CD14-positive monocyte (primary cell): Measurements from ENCODE around the gene GRK5. TPM values are rescaled to one million over a fixed set of nuclear protein-coding genes. Genes with fewer than 3 reads are reported as not detected.

ENCODE experiments used
- DNase-seq, 3 donors: peaks; one replicate each; pipeline ENCODE4 v3.0.0-alpha.2; 2011 to 2022
- H2AFZ ChIP-seq: 2 replicates; pipeline ENCODE4 v1.6.0; 2012; ENCODE audit warnings: mild to moderate bottlenecking, low read depth, low read length, inconsistent platforms; ENCODE audit not compliant: insufficient read depth, poor library complexity, severe bottlenecking
- H3K27ac ChIP-seq, 2 donors: 1 replicate in 1 of 2; 2 replicates in 1 of 2; pipeline ENCODE4 v1.5.1; 2012 to 2013; ENCODE audit warnings: low read length in 2 of 2, control low read depth in 1 of 2, inconsistent platforms in 1 of 2, low read depth in 1 of 2, mild to moderate bottlenecking in 1 of 2
- H3K27me3 ChIP-seq, 2 donors: one replicate each; pipeline versions ENCODE4 v1.6.0 to v1.6.1; 2011 to 2013; ENCODE audit warnings: low read length in 2 of 2; ENCODE audit not compliant: control insufficient read depth in 2 of 2, insufficient read depth in 2 of 2
- H3K36me3 ChIP-seq, 2 donors: replicated peaks in 1 of 2; 1 replicate in 1 of 2; 2 replicates in 1 of 2; pipeline versions ENCODE4 v1.5.1 to v1.6.1; 2012 to 2013; ENCODE audit warnings: low read length in 2 of 2, control low read depth in 1 of 2, inconsistent platforms in 1 of 2, mild to moderate bottlenecking in 1 of 2; ENCODE audit not compliant: insufficient read depth in 2 of 2, control insufficient read depth in 1 of 2
- H3K4me1 ChIP-seq, 2 donors: 1 replicate in 1 of 2; 2 replicates in 1 of 2; pipeline versions ENCODE4 v1.5.1 to v1.6.1; 2012 to 2013; ENCODE audit warnings: low read length in 2 of 2, control low read depth in 1 of 2, inconsistent platforms in 1 of 2, mild to moderate bottlenecking in 1 of 2, moderate library complexity in 1 of 2; ENCODE audit not compliant: insufficient read depth in 2 of 2, control insufficient read depth in 1 of 2
- H3K4me2 ChIP-seq: replicated peaks from 2 replicates; pipeline ENCODE3; 2012; ENCODE audit warnings: low read length, moderate library complexity, mild to moderate bottlenecking; ENCODE audit not compliant: poor library complexity, severe bottlenecking; ENCODE audit errors: extremely low read depth
- H3K4me3 ChIP-seq, 3 experiments: fragments of 200-600 bp in 1 of 3; sonication (generic) in 1 of 3; replicated peaks in 1 of 3; 1 replicate in 2 of 3; 2 replicates in 1 of 3; pipeline ENCODE4 v1.5.1; 2011 to 2013; ENCODE audit warnings: low read length in 3 of 3, mild to moderate bottlenecking in 3 of 3, control low read depth in 2 of 3, low read depth in 2 of 3, inconsistent platforms in 1 of 3, moderate library complexity in 1 of 3
- H3K79me2 ChIP-seq: 2 replicates; pipeline ENCODE4 v1.6.0; 2012; ENCODE audit warnings: mild to moderate bottlenecking, control low read depth, inconsistent platforms, low read length, moderate library complexity; ENCODE audit not compliant: insufficient read depth
- H3K9ac ChIP-seq: 2 replicates; pipeline ENCODE4 v1.6.0; 2017; ENCODE audit warnings: low read length, mild to moderate bottlenecking; ENCODE audit not compliant: insufficient read depth, poor library complexity, severe bottlenecking
- H3K9me3 ChIP-seq, 2 donors: replicated peaks in 1 of 2; 1 replicate in 1 of 2; 2 replicates in 1 of 2; pipeline versions ENCODE4 v1.5.1 to v1.6.1; 2012 to 2013; ENCODE audit warnings: low read length in 2 of 2, control low read depth in 1 of 2; ENCODE audit not compliant: control insufficient read depth in 1 of 2, insufficient read depth in 1 of 2
- H4K20me1 ChIP-seq: 2 replicates; pipeline ENCODE4 v1.6.0; 2012; ENCODE audit warnings: mild to moderate bottlenecking, low read length, control low read depth, moderate library complexity; ENCODE audit not compliant: insufficient read depth
- H3K27ac Mint-ChIP-seq, 7 donors: one replicate each; pipeline ENCODE4 v1.8.0; 2020; ENCODE audit warnings: mild to moderate bottlenecking in 7 of 7, mixed read lengths in 7 of 7, moderate library complexity in 6 of 7, inconsistent platforms in 2 of 7
- H3K27me3 Mint-ChIP-seq, 3 donors: one replicate each; pipeline ENCODE4 v1.8.0; 2021 to 2022; ENCODE audit warnings: low read depth in 3 of 3, mild to moderate bottlenecking in 3 of 3, mixed read lengths in 3 of 3, moderate library complexity in 3 of 3, inconsistent platforms in 1 of 3
- H3K36me3 Mint-ChIP-seq, 2 donors: one replicate each; pipeline ENCODE4 v1.8.0; 2020; ENCODE audit warnings: mixed read lengths in 2 of 2, inconsistent platforms in 1 of 2, mild to moderate bottlenecking in 1 of 2
- H3K4me1 Mint-ChIP-seq: one replicate; pipeline ENCODE4 v1.8.0; 2020; ENCODE audit warnings: mild to moderate bottlenecking, mixed read lengths
- H3K4me3 Mint-ChIP-seq, 2 donors: one replicate each; pipeline ENCODE4 v1.8.0; 2020; ENCODE audit warnings: mild to moderate bottlenecking in 2 of 2, mixed read lengths in 2 of 2, moderate library complexity in 1 of 2
- H3K9me3 Mint-ChIP-seq, 7 donors: one replicate each; pipeline ENCODE4 v1.8.0; 2020 to 2022; ENCODE audit warnings: mixed read lengths in 7 of 7, mild to moderate bottlenecking in 6 of 7, moderate library complexity in 6 of 7, inconsistent platforms in 2 of 7
- CTCF ChIP-seq: fragments of 200-600 bp; IDR thresholded peaks from one replicate; pipeline ENCODE4 v1.8.0; 2022; ENCODE audit warnings: antibody characterized with exemption, mild to moderate bottlenecking
- WGBS: methylation state at CpG from one replicate; pipeline ENCODE4 v1.1.5; 2013; ENCODE audit warnings: missing lambda C conversion rate; ENCODE audit not compliant: insufficient coverage; 5-methylcytosine and 5-hydroxymethylcytosine counted together
- intact Hi-C, 2 donors: fragments of 100-400 bp; cut with micrococcal nuclease; formaldehyde crosslinking; loops; one replicate each; pipeline versions ENCODE4 v1.15.0 to v1.15.1; 2023
- polyA plus RNA-seq, 3 donors: library from polyadenylated mRNA; depleted of rRNA in 1 of 3; unstranded in 2 of 3; stranded (reverse) in 1 of 3; fragments of 300-500 nt in 2 of 3; fragments of >200 nt in 1 of 3; fragmentation: Illumina TruSeq in 2 of 3; gene quantifications; 1 replicate in 2 of 3; 2 replicates in 1 of 3; pipeline ENCODE4 v1.2.3, GENCODE V29; 2012 to 2021

The GRK5 gene
- polyA plus RNA-seq, 3 donors: 1.2 to 6.5 (median 2.8) TPM

GRCh38 chr10:119466655-119467054 is 259.3 kb downstream of the GRK5 start:
- H4K20me1 ChIP-seq: no peaks in the 10 kb centered on the region
- Mint-ChIP-seq H3K27ac (no peak overlapping the region), H3K9me3 (peaks cover 10 to 14% (median 13%) of the 10 kb centered on the region in 7 donors), H3K4me1 (peaks cover 9% of the 10 kb centered on the region), H3K4me3 (no peak overlapping the region), H3K36me3 (no peaks in the 10 kb centered on the region), H3K27me3 (peaks cover 6 to 10% (median 7%) of the 10 kb centered on the region in 3 donors)
- intact Hi-C loops: no loop called here
- peaks cover 0 to 12% of the 10 kb centered on the region in 2 donors for H3K9me3 ChIP-seq
- H3K9ac ChIP-seq: no peak overlapping the region
- H3K79me2 ChIP-seq: no peaks in the 10 kb centered on the region
- 16% methylated on average over 5 of the region's 7 CpGs for WGBS
- H3K36me3 ChIP-seq: no peaks in the 10 kb centered on the region
- DNase-seq: peak in 2 of 3 donors; percentile 12 to 63
- no peak overlapping the region for H2AFZ ChIP-seq
- no peak overlapping the region for H3K27ac ChIP-seq
- no peaks in the 10 kb centered on the region for H3K27me3 ChIP-seq
- TF ChIP-seq CTCF: no peak
- H3K4me2 ChIP-seq: no peak overlapping the region
- peaks cover 6 to 7% of the 10 kb centered on the region in 2 donors for H3K4me1 ChIP-seq
- H3K4me3 ChIP-seq: no peak overlapping the region

GRCh38 chr10:119468542-119469324 is 261.4 kb downstream of the GRK5 start:
- peaks cover 6 to 7% of the 10 kb centered on the region in 2 donors for H3K4me1 ChIP-seq
- no peaks in the 10 kb centered on the region for H3K36me3 ChIP-seq
- H3K4me3 ChIP-seq: no peak overlapping the region
- no peak overlapping the region for H3K4me2 ChIP-seq
- H3K4me1 Mint-ChIP-seq: peaks cover 9% of the 10 kb centered on the region
- H3K27me3 Mint-ChIP-seq: peaks cover 2 to 15% (median 7%) of the 10 kb centered on the region in 3 donors
- H3K79me2 ChIP-seq: no peaks in the 10 kb centered on the region
- no peak overlapping the region for H3K27ac ChIP-seq
- H2AFZ ChIP-seq: no peak overlapping the region
- no peak for TF ChIP-seq CTCF
- H3K9ac ChIP-seq: no peak overlapping the region
- H3K9me3 ChIP-seq: peaks cover 0 to 3% of the 10 kb centered on the region in 2 donors
- H3K4me3 Mint-ChIP-seq: no peak overlapping the region
- WGBS: 96% methylated on average over 8 of the region's 13 CpGs
- no peaks in the 10 kb centered on the region for H3K27me3 ChIP-seq
- intact Hi-C loops: no loop called here
- no peak for DNase-seq
- H3K9me3 Mint-ChIP-seq: peaks cover 0 to 7% (median 4%) of the 10 kb centered on the region in 7 donors
- H3K36me3 Mint-ChIP-seq: no peaks in the 10 kb centered on the region
- no peaks in the 10 kb centered on the region for H4K20me1 ChIP-seq
- H3K27ac Mint-ChIP-seq: no peak overlapping the region
